HEK293 (cell line): ENCODE measurements around the gene STK10.

Source experiments
- HOXD13 ChIP-seq: sonication (generic); formaldehyde crosslinking; IDR thresholded peaks from 2 replicates; pipeline ENCODE4 v1.8.0; 2022; ENCODE audit warnings: missing genetic modification reagents, borderline replicate concordance
- KLF10 ChIP-seq: fragments of 450-650 bp; IDR thresholded peaks from 2 replicates; pipeline ENCODE4 v1.5.1; 2018; ENCODE audit warnings: missing biosample characterization, mild to moderate bottlenecking, missing genetic modification characterization
- RBAK ChIP-seq: fragments of 450-650 bp; formaldehyde crosslinking; IDR thresholded peaks from 2 replicates; pipeline ENCODE4 v1.5.1; 2016; ENCODE audit warnings: missing biosample characterization, missing genetic modification characterization
- SP7 ChIP-seq: fragments of 450-650 bp; formaldehyde crosslinking; IDR thresholded peaks from 2 replicates; pipeline ENCODE4 v1.5.1; 2016; ENCODE audit warnings: missing biosample characterization, missing genetic modification characterization
- TRIM28 ChIP-seq: IDR thresholded peaks from 2 replicates; pipeline ENCODE4 v1.6.1; 2011; ENCODE audit warnings: low read length, control low read depth, borderline replicate concordance
- ZBTB10 ChIP-seq: fragments of 450-650 bp; formaldehyde crosslinking; IDR thresholded peaks from 2 replicates; pipeline ENCODE4 v1.5.1; 2016; ENCODE audit warnings: missing biosample characterization, missing genetic modification characterization
- ZBTB20 ChIP-seq: fragments of 450-650 bp; formaldehyde crosslinking; IDR thresholded peaks from 2 replicates; pipeline ENCODE4 v1.5.1; 2016; ENCODE audit warnings: missing biosample characterization, missing genetic modification characterization
- ZBTB48 ChIP-seq: fragments of 450-650 bp; formaldehyde crosslinking; IDR thresholded peaks from 2 replicates; pipeline ENCODE4 v1.5.1; 2016; ENCODE audit warnings: missing biosample characterization, missing genetic modification characterization
- ZBTB7A ChIP-seq: fragments of 450-650 bp; formaldehyde crosslinking; IDR thresholded peaks from 2 replicates; pipeline ENCODE4 v1.5.1; 2016; ENCODE audit warnings: low read depth, missing biosample characterization, missing genetic modification characterization
- ZNF138 ChIP-seq: fragments of 450-650 bp; formaldehyde crosslinking; IDR thresholded peaks from 2 replicates; pipeline ENCODE4 v1.5.1; 2016; ENCODE audit warnings: missing biosample characterization, missing genetic modification characterization, borderline replicate concordance
- ZNF140 ChIP-seq: fragments of 450-650 bp; formaldehyde crosslinking; IDR thresholded peaks from 2 replicates; pipeline ENCODE4 v1.5.1; 2016; ENCODE audit warnings: missing biosample characterization, missing genetic modification characterization
- ZNF155 ChIP-seq: fragments of 450-650 bp; formaldehyde crosslinking; IDR thresholded peaks from 2 replicates; pipeline ENCODE4 v1.5.1; 2016; ENCODE audit warnings: missing biosample characterization, missing genetic modification characterization
- ZNF280C ChIP-seq: fragments of 450-650 bp; formaldehyde crosslinking; IDR thresholded peaks from 2 replicates; pipeline ENCODE4 v1.5.1; 2016; ENCODE audit warnings: missing biosample characterization, missing genetic modification characterization
- ZNF302 ChIP-seq: fragments of 450-650 bp; formaldehyde crosslinking; IDR thresholded peaks from 2 replicates; pipeline ENCODE4 v1.5.1; 2016; ENCODE audit warnings: missing biosample characterization, missing genetic modification characterization, low read depth
- ZNF324 ChIP-seq: fragments of 450-650 bp; formaldehyde crosslinking; IDR thresholded peaks from 2 replicates; pipeline ENCODE4 v1.5.1; 2016; ENCODE audit warnings: missing biosample characterization, missing genetic modification characterization
- ZNF473 ChIP-seq: fragments of 450-650 bp; formaldehyde crosslinking; IDR thresholded peaks from 2 replicates; pipeline ENCODE4 v1.5.1; 2017; ENCODE audit warnings: missing biosample characterization, missing genetic modification characterization
- ZNF610 ChIP-seq: fragments of 450-650 bp; formaldehyde crosslinking; IDR thresholded peaks from 2 replicates; pipeline ENCODE4 v1.5.1; 2016; ENCODE audit warnings: missing biosample characterization, missing genetic modification characterization, borderline replicate concordance
- ZNF776 ChIP-seq: fragments of 450-650 bp; formaldehyde crosslinking; IDR thresholded peaks from 2 replicates; pipeline ENCODE4 v1.5.0; 2017; ENCODE audit warnings: missing biosample characterization, missing genetic modification characterization, borderline replicate concordance
- ZNF792 ChIP-seq: fragments of 450-650 bp; formaldehyde crosslinking; IDR thresholded peaks from 2 replicates; pipeline ENCODE4 v1.5.1; 2016; ENCODE audit warnings: missing biosample characterization, missing genetic modification characterization
- ZNF837 ChIP-seq: fragments of 450-650 bp; formaldehyde crosslinking; IDR thresholded peaks from 2 replicates; pipeline ENCODE4 v1.5.1; 2016; ENCODE audit warnings: missing biosample characterization, missing genetic modification characterization
- ZXDB ChIP-seq: fragments of 450-650 bp; formaldehyde crosslinking; IDR thresholded peaks from 2 replicates; pipeline ENCODE4 v1.5.1; 2016; ENCODE audit warnings: missing biosample characterization, missing genetic modification characterization
- TF ChIP-seq, protein P1 (sequence below): fragments of 450-650 bp; formaldehyde crosslinking; IDR thresholded peaks from 2 replicates; pipeline ENCODE4 v1.5.1; 2017; ENCODE audit warnings: missing biosample characterization, missing genetic modification characterization
- TF ChIP-seq, protein P2 (sequence below): fragments of 450-650 bp; formaldehyde crosslinking; IDR thresholded peaks from 2 replicates; pipeline ENCODE4; 2016; ENCODE audit warnings: missing biosample characterization, missing genetic modification characterization
- TF ChIP-seq, protein P3 (sequence below): fragments of 450-650 bp; formaldehyde crosslinking; IDR thresholded peaks from 2 replicates; pipeline ENCODE4 v1.5.1; 2016; ENCODE audit warnings: missing biosample characterization, missing genetic modification characterization
- TF ChIP-seq, protein P4 (sequence below): fragments of 450-650 bp; formaldehyde crosslinking; IDR thresholded peaks from 2 replicates; pipeline ENCODE4 v1.5.1; 2016; ENCODE audit warnings: missing biosample characterization, missing genetic modification characterization, borderline replicate concordance

The STK10 gene

GRCh38 chr5:172106511-172107356, 81.3 kb downstream of the STK10 start (continued):
- TF ChIP-seq, protein P1, sequence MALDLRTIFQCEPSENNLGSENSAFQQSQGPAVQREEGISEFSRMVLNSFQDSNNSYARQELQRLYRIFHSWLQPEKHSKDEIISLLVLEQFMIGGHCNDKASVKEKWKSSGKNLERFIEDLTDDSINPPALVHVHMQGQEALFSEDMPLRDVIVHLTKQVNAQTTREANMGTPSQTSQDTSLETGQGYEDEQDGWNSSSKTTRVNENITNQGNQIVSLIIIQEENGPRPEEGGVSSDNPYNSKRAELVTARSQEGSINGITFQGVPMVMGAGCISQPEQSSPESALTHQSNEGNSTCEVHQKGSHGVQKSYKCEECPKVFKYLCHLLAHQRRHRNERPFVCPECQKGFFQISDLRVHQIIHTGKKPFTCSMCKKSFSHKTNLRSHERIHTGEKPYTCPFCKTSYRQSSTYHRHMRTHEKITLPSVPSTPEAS (tag by site-specific recombination): no peak
- TF ChIP-seq ZNF792 (tag by site-specific recombination): no peak
- no peak for TF ChIP-seq RBAK (tag by site-specific recombination)
- no peak for TF ChIP-seq ZNF610 (tag by site-specific recombination)
- TF ChIP-seq ZNF473 (tag by site-specific recombination): no peak
- TF ChIP-seq ZNF324 (tag by site-specific recombination): 0 out of 2 replicates have a peak, but pooled peaks have one; percentile 60
- TF ChIP-seq ZXDB (tag by site-specific recombination): no peak
- no peak for TF ChIP-seq ZNF140 (tag by site-specific recombination)
- TF ChIP-seq ZNF776 (tag by site-specific recombination): no peak
- TF ChIP-seq, protein P2, sequence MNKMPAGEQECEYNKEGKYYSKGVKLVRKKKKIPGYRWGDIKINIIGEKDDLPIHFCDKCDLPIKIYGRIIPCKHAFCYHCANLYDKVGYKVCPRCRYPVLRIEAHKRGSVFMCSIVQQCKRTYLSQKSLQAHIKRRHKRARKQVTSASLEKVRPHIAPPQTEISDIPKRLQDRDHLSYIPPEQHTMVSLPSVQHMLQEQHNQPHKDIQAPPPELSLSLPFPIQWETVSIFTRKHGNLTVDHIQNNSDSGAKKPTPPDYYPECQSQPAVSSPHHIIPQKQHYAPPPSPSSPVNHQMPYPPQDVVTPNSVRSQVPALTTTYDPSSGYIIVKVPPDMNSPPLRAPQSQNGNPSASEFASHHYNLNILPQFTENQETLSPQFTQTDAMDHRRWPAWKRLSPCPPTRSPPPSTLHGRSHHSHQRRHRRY: no peak
- no peak for TF ChIP-seq KLF10 (tag by site-specific recombination)
- TF ChIP-seq ZNF280C (tag by site-specific recombination): no peak
- peak; percentile 32; the same call in 1 of the 2 replicates for TF ChIP-seq ZBTB10 (tag by site-specific recombination)
- no peak for TF ChIP-seq ZNF302 (tag by site-specific recombination)
- no peak for TF ChIP-seq ZNF837 (tag by site-specific recombination)
- peak; percentile 68; the same call in 1 of the 2 replicates for TF ChIP-seq ZBTB48 (tag by site-specific recombination)
- TF ChIP-seq TRIM28: no peak
- peak; percentile 85 for TF ChIP-seq ZBTB7A (tag by site-specific recombination)
- TF ChIP-seq, protein P3, sequence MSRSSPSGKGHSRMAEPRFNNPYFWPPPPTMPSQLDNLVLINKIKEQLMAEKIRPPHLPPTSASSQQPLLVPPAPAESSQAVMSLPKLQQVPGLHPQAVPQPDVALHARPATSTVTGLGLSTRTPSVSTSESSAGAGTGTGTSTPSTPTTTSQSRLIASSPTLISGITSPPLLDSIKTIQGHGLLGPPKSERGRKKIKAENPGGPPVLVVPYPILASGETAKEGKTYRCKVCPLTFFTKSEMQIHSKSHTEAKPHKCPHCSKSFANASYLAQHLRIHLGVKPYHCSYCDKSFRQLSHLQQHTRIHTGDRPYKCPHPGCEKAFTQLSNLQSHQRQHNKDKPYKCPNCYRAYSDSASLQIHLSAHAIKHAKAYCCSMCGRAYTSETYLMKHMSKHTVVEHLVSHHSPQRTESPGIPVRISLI (tag by site-specific recombination): peak; percentile 51; the same call in 1 of the 2 replicates
- peak; percentile 60 for TF ChIP-seq SP7 (tag by site-specific recombination)
- TF ChIP-seq, protein P4, sequence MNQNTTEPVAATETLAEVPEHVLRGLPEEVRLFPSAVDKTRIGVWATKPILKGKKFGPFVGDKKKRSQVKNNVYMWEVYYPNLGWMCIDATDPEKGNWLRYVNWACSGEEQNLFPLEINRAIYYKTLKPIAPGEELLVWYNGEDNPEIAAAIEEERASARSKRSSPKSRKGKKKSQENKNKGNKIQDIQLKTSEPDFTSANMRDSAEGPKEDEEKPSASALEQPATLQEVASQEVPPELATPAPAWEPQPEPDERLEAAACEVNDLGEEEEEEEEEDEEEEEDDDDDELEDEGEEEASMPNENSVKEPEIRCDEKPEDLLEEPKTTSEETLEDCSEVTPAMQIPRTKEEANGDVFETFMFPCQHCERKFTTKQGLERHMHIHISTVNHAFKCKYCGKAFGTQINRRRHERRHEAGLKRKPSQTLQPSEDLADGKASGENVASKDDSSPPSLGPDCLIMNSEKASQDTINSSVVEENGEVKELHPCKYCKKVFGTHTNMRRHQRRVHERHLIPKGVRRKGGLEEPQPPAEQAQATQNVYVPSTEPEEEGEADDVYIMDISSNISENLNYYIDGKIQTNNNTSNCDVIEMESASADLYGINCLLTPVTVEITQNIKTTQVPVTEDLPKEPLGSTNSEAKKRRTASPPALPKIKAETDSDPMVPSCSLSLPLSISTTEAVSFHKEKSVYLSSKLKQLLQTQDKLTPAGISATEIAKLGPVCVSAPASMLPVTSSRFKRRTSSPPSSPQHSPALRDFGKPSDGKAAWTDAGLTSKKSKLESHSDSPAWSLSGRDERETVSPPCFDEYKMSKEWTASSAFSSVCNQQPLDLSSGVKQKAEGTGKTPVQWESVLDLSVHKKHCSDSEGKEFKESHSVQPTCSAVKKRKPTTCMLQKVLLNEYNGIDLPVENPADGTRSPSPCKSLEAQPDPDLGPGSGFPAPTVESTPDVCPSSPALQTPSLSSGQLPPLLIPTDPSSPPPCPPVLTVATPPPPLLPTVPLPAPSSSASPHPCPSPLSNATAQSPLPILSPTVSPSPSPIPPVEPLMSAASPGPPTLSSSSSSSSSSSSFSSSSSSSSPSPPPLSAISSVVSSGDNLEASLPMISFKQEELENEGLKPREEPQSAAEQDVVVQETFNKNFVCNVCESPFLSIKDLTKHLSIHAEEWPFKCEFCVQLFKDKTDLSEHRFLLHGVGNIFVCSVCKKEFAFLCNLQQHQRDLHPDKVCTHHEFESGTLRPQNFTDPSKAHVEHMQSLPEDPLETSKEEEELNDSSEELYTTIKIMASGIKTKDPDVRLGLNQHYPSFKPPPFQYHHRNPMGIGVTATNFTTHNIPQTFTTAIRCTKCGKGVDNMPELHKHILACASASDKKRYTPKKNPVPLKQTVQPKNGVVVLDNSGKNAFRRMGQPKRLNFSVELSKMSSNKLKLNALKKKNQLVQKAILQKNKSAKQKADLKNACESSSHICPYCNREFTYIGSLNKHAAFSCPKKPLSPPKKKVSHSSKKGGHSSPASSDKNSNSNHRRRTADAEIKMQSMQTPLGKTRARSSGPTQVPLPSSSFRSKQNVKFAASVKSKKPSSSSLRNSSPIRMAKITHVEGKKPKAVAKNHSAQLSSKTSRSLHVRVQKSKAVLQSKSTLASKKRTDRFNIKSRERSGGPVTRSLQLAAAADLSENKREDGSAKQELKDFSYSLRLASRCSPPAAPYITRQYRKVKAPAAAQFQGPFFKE (tag by site-specific recombination): no peak
- peak; percentile 40; the same call in 1 of the 2 replicates for TF ChIP-seq ZBTB20 (tag by site-specific recombination)
- TF ChIP-seq ZNF138 (tag by site-specific recombination): no peak
- no peak for TF ChIP-seq HOXD13 (CRISPR knock-in tag)
- TF ChIP-seq ZNF155 (tag by site-specific recombination): no peak
